ENCODE results near the gene TRIM24. TPM values are rescaled to one million over a fixed set of nuclear protein-coding genes. Genes with fewer than 3 reads are reported as not detected.

The TRIM24 gene
- total RNA-seq, 1 experiment from 2014 or later = 9.8 TPM

GRCh38 chr7:138632826-138633602 is 173.0 kb downstream of the TRIM24 start:
- in situ Hi-C loops (cut with HindIII; ENCODE audit: low sequenced_read_pairs) = no loop called here
- DNase-seq (ENCODE audit: low spot score) = no peak

Other genes starting within 250 kb of the TRIM24 start
- gene SVOPL, start 241.1 kb downstream of the TRIM24 start, total RNA-seq (2014; rRNA removed; shearing (Covaris generic)) = not detected in 2 replicates